HG02943 (cell line): ENCODE data around the gene CD59.
"Not testable (repeated sequence)": the region's sequence is repeated elsewhere in the genome, so short reads cannot be mapped to it uniquely, and the experiment has no call there.

Experiments
- ATAC-seq: cut with Tn5 transposase; IDR thresholded peaks from one replicate; pipeline ENCODE4 v1.9.1; 2021; ENCODE audit warnings: mild to moderate bottlenecking, low read depth, moderate library complexity; ENCODE audit not compliant: unreplicated experiment

Gene CD59

DNA sequence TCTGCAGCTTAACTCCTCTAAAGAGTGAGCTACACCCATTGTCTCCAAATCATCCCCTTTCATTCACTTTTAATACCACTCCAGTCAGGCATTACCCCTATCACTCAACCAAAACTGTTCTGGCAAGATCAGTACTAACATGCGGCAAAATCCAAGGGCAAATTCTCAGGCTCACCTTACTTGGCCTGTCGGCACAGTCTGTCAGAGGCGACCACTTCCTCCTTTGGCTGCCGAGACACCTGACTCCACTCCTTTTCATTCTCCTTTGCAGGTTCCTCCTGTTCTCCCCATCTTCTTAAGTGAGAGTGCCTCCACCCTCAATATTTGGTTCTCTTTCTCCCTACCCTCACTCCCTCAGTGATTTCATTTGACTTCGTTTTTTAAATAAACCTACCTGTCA lies 39.8 kb downstream of the CD59 start:
- ATAC-seq, result no peak

DNA sequence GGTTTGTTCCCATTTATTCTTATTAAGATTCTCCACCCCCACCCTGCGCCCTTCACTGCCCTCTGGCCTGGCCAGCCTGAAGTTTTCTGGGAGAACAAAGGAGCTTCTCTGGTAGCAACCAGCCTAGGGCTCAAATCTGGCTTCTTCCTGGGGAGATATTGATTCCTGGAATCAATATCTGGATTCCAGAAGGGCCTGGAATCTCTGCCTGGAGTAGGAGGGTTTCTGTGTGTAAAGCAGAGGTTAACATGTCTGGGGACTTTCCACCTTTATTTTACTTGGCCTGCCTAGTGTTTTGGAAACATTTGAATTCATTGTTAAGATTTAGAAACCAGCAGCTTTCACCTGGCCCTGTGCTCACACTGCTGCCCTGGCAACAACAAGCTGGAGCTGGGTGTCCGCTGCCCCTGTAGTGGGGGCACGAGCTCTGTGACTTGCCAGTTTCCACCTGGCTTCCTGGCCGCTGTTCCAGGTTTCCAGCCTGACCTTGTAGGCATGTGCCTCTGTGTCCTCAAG lies 41.1 kb downstream of the CD59 start:
- ATAC-seq, result no peak

DNA sequence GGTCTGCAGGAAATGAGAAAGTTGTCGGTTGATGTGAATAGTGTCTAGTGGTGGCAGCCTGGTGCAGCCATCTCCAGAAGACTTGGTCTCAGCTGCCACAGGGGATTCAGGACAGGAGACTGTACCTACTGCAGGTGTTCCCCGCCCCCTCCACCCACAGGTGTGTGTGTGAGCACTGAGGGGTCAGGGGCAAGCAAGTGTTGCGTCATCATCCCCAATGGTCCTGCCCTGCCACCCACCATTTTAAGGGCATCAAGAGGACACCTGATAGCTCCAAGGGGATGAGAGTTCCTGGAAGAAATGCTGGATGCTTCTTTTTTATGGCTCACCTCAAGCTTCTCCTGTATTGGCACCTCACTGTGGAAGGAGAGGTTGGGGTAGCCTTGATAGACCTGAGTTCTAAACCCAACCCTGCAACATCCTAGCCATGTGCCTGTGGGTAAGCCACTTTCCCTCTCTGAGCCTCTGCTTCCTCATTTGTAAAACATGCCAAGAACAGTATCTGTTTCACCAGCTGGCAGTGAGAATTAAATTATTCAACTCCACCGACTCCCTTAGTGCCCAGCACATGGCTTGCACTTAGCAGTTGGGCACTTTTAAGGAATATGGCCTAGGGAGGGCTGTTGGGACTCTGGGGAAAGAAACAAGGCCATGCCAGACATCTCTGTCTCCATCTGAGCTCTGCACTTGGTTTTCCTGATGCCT lies 41.7 kb downstream of the CD59 start:
- no peak for ATAC-seq

DNA sequence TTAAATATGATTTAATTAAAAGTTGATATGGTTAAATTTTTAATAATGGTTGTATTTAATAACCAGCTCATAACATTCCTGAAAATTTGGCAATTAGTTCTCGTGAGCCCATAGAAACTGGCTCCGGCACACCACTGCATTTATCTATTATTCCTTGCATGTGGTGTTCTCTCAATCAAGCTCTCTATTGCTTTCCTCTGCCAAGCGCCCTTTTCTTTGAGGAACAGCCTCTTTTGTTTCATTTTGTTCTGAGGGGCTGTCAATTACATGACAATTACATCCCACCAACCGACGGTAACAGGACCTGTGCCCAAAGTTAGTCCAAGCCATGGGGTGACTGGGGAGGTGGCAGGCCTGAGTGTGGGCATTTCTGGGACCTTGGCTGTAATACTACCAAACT lies 43.7 kb downstream of the CD59 start:
- no peak for ATAC-seq

DNA sequence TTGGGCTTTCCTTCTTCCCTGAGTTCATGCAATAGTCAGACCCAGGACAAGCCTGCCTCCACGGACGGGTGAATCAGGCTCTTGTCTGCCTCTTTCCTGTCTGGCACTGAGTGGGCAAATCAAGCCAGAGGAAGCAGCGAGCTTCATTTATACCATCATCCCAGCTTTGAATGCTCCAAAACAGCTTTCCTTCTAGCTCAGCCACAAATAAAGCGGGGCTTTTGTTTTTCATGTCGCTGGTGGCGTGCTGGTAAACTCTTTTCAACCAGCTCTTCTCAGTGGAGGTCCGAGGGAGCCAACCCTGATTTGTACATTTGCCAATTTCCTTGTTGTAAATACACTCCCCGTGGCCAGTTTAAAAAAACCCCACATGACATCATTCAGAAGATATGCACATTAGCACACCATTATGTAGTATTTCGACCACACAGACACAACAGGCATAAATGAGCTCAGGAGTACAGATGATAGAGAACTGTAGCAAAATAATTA lies 44.2 kb downstream of the CD59 start:
- ATAC-seq, result no peak

DNA sequence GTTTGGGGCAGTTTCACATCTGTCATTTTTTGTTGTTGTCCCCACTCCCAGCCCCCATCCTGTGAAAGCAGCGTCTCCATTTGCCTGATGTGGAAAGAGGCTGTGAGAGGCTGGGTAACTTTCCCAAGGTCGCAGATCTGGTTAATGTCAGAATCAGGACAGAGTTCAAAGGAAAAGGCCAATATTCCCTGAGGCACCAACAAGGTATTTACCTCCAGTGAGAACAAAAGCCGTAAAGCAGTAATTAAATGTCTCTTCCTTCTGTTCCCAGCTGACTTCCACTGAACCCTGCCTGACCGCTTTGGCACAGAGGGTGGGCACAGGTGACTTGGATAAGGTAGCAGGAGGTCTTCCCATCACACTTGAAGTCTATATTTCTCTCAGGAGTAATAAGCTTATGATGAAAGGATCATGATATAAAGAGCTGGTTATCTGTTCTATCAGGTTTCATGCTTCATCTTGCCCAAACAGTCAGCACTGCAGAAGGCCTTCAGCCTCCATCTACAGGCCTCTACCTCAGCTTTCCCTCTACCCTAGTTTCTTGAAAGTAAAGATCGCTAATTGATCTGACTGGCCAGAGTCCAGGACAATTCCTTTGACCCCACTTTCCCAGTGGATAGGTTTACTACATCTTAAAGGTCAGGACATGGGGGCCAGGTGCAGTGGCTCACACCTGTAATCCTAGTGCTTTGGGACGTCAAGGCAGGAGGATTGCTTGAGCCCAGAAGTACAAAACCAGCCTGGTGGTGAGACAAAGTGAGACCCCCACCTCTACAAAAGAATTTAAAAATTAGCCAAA lies 45.0 kb downstream of the CD59 start:
- ATAC-seq, result no peak

DNA sequence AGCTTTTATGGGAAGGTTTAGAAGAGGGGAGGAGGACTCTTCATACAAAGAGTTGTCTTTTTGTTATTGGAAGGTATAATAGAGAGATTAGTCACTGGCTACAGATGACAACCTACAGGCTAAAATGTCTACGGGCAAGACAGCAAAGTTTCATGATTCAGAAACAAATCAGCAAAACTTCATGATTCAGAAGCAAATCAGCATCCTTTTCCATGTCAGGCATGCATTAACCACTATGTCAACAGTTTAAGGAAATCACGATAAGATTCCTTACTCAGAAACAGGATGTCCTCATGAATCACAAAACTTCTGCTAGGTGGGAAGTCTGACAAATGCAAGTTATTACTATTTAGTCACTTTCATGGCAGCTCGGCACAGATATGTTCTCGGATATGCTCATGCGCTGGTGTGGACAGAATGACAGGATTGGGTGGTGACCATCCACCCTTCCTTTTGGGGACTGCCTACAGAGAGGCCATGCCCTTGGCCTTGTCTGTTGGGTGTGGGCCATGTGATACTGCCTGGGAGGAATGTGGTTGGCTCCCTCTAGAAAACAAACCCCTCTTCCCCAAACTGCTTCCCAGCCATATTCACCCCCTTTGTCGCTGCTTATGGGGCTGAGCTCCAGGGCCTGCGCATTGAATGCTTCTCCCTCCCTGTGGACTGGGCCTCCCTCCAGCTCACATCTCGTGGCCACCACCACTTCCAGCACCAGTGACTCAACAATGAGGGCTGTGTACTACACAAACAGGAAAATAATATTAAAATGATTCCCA lies 45.7 kb downstream of the CD59 start:
- no peak for ATAC-seq

DNA sequence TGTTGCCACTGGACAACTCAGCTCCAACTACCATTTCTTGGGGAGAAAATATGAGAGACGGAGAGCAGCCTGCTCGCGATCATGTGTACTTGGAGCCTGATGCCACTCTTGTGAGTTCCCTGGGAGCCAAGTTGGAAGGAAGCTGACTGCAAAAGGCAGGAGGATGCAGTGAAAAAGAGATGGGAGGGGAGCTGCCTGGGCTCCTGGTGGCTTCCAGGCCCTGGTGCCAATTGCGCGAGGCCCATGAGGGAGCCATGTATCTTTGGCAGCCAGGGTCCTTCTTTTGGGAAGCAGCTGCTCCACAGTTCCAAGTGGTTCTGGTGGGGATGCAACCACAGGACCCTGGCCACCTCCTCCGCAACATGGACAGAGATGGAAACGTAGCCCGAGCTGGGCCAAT lies 46.7 kb downstream of the CD59 start:
- no peak for ATAC-seq

DNA sequence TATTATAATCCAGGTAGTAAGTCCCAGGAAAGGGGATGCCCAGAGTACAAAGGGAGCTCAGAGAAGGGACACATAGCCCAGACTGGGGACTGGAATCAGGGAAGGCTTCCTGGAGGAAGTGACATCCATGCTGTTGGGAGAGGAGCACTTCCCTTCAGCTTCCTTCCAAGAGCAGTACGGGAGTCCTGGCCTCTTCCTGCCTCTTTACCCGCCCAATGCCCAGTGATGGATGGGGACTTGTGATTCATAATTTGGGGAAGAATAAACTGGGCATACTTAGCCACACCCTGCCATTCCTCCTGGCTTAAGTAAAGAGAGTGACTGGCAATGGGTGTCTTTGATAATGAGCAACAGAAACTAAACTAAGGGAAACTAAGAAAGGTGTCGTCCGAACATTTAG lies 47.1 kb downstream of the CD59 start:
- ATAC-seq, result no peak

DNA sequence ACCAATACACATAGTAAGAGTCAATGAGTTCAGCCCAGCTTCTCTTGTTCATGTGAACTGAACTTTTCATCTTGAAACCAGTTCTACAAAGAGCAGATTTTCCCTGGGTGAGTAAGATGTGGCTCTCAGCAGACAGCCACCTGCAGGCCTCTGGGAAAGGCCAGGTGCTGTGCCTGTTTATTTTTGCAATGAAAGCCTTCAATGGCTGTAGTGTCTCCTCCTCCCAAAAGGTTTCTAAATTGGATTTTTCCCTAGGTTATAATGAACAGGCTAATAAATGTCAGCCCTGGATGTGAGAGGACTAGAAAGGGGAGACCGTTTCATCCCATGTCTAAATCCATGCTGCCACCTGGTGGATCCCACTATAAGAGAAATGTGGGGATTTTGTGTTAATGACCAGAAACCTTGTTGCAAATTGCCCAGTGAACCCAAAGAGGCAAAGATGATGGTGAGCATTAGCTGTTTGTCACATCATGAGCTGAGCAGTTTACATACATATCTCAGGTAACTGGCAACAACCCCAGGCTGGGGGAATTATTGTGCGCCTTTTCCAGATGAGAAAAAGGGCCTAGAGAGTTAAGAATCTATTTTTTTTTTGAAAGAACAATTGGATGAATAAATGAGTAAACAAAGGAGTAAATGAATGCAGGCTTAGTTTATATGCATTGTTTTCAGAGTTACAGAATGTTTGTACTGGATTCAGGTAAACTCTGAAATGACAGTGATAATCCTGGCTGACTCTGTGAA lies 48.3 kb downstream of the CD59 start:
- no peak for ATAC-seq

DNA sequence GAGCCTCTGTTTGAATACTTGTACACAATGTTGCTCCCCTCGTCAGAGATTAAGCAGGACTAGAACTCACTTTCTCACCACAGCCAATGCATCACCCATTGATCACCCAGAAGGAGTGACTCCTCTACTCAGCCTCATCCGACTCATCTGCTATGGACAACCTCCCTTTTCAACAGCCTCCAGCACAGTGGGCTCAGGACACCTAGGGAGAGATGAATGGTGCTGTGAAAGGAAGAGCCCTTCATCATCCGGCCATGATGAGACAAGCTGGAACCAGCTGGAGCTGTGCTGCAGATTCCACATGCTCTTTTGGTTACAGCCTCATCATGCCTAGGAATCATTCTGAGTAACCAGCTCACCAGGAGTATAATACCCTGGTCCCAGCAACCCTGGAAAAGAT lies 51.1 kb downstream of the CD59 start:
- ATAC-seq, result no peak

DNA sequence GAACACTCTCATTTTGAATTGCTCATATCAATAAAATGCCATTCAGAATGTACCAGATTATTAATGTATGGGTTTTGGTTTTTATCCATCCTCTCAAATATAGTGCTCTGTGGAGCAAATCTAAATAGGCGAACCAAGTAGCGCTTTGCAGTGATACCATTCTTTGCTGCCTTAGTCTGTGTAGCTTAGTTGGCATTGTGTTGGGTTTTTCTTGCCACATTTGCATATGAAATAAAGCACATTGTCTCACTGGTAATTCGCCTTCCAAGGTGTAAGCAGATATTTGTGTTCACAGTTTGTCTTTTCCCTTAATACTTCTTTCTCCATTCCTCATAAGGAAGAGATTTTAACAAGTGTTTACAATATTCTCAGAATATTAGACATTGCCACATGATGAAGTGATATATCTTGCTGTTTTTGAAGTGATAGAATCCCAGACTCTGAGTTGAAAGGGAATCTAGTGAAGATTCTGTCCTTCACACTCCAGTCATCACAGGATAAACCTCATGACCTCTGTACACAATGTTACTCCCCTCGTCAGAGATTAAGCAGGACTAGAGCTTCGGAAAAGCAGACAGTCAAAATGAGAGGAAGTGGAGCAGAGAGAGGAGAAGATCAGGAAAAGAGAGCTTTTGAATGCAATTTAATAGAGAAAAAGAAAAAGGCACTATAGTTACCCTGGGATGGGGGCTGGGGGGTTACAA lies 52.1 kb downstream of the CD59 start:
- no peak for ATAC-seq

DNA sequence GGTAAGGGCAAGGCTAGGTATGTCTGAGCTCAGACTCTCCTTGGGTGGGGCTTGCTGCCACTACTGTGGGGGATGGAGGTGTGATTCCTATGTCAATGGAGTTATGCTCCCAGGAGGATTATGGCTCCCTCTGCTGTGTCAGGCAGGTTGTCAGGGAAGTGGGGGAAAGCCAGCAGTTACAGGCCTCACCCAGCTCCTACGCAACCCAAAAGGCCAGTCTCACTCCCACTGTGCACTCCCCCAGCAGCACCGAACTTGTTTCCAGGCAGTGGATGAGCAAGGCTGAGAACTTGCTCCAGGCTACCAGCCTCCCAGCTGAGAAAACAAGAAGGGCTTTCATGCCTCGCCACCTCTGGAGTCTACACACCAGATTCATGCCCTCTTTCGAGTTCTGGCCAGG lies 53.8 kb downstream of the CD59 start:
- ATAC-seq, result no peak

DNA sequence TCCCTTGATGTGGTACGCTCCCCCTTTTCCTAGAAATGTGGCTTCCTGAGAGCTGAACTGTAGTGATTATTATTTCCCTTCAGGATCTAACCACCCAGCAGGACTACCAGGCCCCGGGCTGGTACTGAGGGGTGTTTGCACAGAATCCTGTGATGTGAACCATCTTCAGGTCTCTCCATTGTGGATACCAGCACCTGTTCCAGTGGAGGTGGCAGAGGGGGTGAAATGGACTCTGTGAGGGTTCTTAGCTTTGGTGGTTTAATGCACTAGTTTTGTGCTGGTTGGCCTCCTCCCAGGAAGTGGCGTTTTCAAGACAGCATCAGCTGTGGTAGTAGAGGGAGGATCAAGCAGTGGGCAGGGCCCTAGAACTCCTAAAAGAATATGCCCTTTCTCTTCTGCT lies 54.2 kb downstream of the CD59 start:
- ATAC-seq, result no peak

DNA sequence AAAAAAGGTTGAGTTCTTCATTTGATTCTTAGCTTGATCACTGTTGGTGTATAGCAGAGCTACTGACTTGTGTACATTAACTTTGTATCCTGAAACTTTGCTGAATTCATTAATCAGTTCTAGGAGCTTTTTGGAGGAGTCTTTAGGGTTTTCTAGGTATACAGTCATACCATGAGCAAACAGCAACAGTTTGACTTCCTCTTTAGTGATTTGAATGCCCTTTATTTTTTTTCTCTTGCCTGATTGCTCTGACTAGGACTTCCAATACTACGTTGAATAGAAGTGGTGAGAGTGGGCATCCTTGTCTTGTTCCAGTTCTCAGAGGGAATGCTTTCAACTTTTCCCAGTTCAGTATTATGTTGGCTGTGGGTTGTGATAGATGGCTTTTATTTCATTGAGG lies 57.6 kb downstream of the CD59 start:
- ATAC-seq, result not testable (repeated sequence)

DNA sequence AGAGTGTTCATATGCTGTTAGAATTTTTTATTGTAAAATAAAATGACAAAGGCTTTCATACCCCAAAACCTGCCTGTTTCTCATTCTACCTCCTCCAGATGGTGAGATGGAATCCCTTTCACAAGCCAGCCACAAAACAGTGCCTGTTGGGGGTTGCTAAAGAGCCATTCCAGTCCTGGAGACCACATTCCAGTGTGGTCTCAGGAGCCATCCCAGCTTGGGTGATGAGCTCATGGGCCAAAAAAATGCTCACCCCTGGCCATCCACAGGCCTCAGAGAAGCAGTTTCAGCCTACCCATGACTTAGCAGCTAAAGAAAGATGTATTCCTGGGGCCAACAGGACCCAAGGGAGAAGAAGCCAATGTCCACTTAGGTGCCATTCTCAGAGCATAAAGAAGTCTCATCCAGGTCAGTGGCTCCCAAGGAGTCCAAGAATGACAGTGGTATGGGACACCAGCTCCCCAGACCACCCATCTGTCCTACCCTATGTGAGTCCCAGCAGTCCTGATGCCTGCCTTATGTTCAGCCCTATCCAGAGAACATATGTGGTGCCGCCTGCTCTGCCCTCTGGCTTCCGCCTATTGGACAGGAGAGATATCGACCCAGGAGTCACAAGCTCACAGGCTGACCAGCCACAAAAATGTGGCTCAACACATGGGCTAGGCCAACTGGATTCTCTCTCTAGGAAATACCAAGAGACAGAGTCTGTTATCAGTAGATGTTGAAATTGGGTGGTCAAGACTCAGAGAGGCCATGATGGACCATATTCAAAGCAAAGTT lies 62.0 kb downstream of the CD59 start:
- ATAC-seq, result no peak

DNA sequence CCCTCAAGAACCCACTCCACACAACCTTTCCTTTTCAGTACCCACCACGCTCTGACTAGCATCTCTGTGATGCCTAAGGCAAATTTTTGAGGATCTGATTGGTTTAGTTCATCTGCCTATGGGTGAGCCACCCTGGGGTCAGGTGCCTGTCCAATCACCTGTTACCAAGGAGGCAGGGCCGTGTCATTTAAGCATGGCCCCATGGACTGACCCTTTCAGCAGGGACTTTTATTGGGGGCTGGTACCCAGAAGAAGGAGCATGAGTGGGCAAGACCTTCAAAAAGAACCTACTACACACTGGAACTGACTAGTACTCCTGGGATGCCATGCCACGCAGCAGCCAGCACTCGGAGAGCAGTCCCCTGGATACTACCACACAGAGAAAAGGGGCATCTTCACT lies 64.0 kb downstream of the CD59 start:
- ATAC-seq, result no peak

DNA sequence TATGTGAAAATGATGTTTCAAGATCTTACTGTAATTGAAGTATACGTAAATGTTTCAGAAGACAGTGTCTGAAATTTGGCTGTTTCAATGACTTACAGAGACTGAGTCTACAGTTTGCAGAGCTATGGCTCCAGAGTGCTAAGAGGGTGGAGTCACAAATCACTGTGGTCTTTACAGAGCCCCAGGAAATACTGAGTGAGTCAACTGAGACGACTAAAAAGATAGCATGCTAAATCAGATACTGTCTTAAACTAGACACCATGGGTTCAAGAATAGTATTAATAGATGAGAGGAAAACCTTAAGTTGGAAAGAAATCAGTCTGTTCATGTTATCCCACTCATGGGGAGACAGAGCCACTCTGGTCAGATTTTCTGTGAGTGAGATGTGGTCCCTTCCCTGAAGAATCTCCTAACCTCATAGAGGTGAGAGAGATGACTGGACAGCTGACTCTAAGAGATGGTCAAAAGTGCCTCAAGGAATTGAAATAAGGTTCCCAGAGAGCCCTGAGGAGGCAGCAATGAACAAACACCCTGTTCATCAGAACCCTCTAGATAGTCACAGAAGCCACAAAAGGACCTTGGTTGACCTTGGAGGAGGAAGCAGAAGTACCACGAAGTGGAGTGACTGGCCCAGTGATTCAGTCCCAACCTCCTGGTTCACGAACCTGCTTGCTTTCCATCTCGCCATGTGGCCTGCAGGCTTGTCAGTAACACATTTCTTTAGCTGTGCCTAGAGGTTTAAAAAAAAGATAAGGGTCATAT lies 65.8 kb downstream of the CD59 start:
- ATAC-seq, result no peak
